ENCODE results near the gene KIF26B.
"Not testable (repeated sequence)": the region's sequence is repeated elsewhere in the genome, so short reads cannot be mapped to it uniquely, and the experiment has no call there.

The KIF26B gene

DNA sequence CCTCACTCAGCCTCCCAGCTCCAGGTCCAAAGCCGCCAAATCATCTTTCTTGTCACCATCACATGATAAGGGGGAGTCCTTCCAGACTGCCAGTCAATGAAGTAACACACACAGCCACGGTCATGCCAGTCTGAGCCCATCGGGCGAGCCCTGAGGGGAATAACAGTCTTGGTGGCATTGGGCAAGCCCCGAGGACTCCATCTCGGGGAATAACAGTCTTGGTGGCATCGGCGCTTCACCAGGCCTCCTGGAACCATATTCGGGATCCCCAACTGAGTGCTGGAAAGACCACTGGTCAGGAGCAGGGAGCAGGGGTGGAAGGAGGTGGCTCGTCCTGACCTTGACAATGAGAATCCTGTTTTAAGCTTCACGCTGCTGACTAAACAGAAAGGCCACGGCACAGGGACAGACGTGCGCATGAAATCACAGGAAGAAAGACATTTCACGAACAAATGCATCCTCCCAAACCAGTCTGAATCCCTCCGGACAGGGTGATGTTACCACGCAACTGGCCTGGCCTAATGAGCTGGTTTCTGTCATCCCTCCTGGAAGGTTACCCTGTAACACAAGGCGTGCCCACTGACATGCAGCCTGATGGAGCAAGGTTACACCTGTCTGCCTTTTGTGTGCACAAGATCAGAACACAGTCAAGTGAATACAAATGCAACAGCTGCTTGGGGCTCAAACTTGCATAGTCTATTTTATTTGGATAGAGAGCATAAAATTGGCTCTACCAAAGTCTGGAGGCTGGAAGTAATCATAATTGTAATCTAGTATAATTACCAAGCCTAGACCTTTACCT is 517.4 kb downstream of the KIF26B start:
- no peak for DNase-seq (ENCODE audit: low read depth in 3 of 3, low spot score in 1 of 3)

DNA sequence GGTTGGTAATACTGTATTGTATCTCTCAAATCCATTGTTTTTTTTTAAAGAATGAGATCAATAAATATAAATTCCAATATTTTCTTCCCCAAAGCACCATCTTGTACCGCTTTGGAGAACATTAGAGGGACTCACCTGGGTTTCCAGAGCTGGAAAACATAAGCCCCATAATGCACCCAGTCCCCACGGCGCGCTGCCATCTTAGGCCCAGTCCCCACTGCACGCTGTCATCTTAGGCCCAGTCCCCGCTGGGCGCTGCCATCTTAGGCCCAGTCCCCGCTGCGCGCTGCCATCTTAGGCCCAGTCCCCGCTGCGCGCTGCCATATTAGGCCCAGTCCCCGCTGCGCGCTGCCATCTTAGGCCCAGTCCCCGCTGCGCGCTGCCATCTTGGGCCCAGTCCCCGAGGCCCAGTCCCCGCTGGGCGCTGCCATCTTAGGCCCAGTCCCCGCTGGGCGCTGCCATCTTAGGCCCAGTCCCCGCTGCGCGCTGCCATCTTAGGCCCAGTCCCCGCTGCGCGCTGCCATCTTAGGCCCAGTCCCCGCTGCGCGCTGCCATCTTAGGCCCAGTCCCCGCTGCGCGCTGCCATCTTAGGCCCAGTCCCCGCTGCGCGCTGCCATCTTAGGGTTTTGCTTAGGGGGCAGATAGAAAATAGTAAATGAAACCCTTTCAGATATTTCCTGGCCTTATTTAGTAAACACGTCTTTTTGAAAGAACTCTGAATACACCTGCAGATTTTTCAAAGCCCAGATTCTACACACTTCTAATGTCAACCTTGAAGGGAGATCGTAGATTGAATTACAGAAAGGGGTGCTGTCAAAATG is 518.3 kb downstream of the KIF26B start:
- DNase-seq (ENCODE audit: low read depth in 3 of 3, low spot score in 1 of 3): not testable (repeated sequence)

DNA sequence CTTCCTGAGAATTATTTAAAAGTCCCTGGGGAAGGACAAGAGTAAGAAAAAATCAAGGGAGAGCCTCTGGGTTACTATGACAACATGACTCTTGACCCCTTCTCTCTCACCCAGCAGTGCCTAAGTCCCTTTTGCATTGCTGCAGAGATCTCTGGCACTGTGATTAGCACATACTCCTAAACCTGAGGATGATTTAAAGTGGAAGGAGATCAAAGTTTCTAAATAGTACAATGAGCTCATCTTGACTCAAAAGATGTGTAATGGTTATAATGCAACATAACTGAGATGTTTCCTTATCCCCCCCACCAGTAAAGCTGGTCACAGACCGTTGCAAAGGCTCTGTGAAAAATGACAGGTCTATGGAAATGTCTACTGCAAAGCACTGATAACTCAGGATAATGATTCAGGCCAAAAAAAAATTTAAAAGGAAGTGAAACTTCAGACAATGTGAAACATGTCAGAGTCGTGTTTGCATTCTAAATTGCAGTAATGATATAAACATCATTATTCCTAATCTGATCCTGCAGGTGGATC is 519.2 kb downstream of the KIF26B start:
- no peak for DNase-seq (ENCODE audit: low read depth in 3 of 3, low spot score in 1 of 3)

GRCh38 chr1:245677461-245678240 is 522.9 kb downstream of the KIF26B start:
- no peak for DNase-seq (ENCODE audit: low read depth in 3 of 3, low spot score in 1 of 3)

DNA sequence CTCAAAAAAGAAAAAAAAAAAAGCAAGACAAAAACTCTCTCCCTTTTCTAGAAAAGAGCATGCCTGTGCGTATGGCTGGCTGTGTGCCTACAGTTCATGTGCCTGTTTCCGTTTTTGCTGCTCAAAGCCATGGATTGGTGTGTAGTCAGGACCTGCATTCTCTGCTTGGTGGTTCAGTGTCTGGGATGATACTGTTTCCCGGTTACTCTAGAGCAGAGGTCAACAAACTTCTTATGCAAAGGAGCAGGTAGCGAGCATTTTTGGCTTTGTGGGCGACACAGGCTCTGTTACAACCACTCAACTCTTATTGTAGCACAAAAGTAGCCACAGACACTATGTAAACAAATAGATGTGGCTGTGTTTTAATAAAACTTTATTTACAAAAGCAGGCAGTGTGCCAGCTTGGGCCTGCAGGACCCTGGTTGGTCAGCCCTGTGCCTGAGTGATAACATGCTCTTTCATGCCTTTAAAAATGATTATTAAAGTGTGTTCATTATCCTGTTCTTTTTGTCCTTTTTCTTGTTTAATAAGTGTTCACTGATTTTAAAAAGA is 524.2 kb downstream of the KIF26B start:
- DNase-seq (ENCODE audit: low read depth in 3 of 3, low spot score in 1 of 3): no peak

DNA sequence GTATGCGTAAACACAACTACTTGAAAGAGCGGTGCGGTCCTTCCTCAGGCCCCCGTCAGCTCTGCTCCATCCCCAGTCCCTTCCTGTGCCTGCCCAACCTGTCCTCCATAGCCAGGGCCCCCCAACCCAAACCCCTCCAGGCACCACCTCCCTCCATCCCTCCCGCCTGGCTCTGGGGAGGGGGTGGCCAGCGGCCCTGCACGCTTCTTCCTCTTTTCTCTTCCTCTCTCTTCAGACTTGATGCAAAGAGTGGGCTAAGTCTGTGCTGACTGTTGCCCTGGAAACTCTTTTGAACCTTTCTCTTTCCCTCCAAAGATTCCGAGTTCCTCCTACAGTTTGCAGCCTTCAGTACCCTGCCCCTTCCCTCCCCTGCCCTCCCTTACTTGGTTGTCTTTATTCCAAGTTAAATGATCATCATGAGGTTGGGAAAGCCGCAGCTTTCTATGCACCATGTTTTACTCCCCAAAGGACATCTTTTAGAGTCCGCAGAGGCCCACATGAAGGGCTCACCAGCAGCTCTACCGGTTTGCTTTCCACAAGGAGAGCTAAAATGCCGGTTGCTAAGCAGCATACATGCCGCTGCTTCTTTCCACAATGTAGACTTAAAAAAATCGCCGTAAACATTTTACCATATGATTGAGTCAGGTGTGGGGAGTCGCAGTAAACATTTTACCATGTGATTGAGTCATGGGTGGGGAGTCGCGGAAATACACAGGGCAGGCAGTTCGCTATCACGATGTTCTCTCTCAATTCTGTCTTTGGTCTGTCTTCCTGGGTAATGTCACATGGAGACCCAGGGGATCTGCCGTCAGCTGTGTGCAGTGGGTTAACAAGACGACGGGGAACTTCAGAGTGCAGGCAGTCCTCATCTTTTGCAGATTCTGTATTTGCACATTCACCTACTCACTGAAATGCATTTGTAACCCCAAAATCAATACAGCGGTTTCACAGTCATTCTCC is 525.3 kb downstream of the KIF26B start:
- DNase-seq (ENCODE audit: low read depth in 3 of 3, low spot score in 1 of 3): no peak

GRCh38 chr1:245682638-245683628 is 528.1 kb downstream of the KIF26B start:
- DNase-seq (ENCODE audit: low read depth in 3 of 3, low spot score in 1 of 3): no peak

DNA sequence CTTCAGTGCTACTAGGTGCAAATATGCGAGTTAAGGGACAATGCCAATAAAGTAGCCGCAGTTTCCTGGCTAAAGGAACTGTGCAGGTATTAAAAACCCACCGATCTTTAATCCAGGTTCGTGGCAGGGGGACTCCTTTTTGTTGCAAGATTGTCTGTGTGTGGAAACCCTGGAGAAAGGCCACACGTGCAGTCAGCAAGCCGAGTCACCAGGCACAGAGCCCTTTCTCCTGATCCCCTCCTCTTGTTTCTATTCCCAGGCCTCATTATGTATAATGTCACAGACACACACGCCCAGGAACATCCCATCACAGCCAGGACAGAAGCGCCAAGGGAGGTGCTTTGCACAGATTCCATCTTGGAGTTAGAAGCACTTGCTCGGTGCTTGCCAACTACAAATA is 528.9 kb downstream of the KIF26B start:
- no peak for DNase-seq (ENCODE audit: low read depth in 3 of 3, low spot score in 1 of 3)

DNA sequence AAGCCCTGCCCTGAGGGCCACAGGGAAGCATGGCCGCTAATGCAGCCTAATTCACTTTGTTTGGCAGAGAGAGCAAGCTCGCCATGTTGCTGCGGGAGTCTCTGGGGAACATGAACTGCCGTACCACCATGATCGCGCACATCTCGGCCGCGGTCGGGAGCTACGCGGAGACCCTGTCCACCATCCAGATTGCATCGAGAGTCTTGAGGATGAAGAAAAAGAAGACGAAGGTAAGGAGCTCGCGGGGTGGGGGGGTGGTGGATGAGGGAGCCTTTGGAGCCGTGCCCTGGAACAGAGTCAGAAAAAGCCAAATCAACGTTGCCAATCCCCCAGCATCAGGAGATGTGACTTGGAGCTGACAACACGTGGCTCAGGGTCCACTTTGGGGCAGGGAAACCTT is 529.4 kb downstream of the KIF26B start:
- no peak for DNase-seq (ENCODE audit: low read depth in 3 of 3, low spot score in 1 of 3)

- no peak for DNase-seq (ENCODE audit: low read depth in 3 of 3, low spot score in 1 of 3)
These were observed 529.8 kb downstream of the KIF26B start for GRCh38 chr1:245684571-245684970.

GRCh38 chr1:245685111-245685810 is 530.5 kb downstream of the KIF26B start:
- DNase-seq (ENCODE audit: low read depth in 3 of 3, low spot score in 1 of 3): no peak

GRCh38 chr1:245686006-245686405 is 531.2 kb downstream of the KIF26B start:
- no peak for DNase-seq (ENCODE audit: low read depth in 3 of 3, low spot score in 1 of 3)

GRCh38 chr1:245686446-245687030 is 531.8 kb downstream of the KIF26B start:
- DNase-seq (ENCODE audit: low read depth in 3 of 3, low spot score in 1 of 3): no peak

- DNase-seq (ENCODE audit: low read depth in 3 of 3, low spot score in 1 of 3): no peak
These were observed 532.4 kb downstream of the KIF26B start for GRCh38 chr1:245687152-245687635.

DNA sequence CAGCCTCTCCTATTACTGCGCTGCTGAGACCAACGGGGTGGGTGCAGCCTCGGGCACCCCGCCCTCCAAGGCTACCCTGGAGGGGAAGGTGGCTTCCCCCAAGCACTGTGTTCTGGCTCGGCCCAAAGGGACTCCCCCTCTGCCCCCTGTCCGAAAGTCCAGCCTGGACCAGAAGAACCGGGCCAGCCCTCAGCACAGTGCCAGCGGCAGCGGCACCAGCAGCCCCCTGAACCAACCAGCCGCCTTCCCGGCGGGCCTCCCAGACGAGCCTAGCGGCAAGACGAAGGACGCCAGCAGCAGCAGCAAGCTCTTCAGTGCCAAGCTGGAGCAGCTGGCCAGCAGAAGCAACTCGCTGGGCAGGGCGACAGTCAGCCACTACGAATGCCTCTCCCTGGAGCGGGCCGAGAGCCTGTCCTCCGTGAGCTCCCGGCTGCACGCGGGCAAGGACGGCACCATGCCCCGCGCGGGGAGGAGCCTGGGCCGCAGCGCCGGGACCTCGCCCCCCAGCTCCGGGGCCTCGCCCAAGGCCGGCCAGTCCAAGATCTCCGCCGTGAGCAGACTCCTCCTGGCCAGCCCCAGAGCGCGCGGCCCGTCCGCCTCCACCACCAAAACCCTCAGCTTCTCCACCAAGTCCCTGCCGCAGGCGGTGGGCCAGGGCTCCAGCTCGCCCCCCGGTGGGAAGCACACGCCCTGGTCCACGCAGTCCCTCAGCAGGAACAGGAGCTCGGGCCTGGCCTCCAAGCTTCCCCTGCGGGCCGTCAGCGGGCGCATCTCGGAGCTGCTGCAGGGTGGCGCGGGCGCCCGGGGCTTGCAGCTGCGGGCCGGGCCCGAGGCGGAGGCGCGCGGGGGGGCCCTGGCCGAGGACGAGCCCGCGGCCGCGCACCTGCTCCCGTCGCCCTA is 533.1 kb downstream of the KIF26B start:
- no peak for DNase-seq (ENCODE audit: low read depth in 3 of 3, low spot score in 1 of 3)
